Hepatic stellate cell (primary cell): ENCODE results near the gene PPP1R14B.
"Not testable (repeated sequence)": the region's sequence is repeated elsewhere in the genome, so short reads cannot be mapped to it uniquely, and the experiment has no call there.

Source experiments
- DNase-seq: peaks from one replicate; pipeline ENCODE4 v3.0.0; 2011; ENCODE audit warnings: low spot score

PPP1R14B gene

GRCh38 chr11:64260147-64260708, 13.5 kb upstream of the PPP1R14B start:
- no peak for DNase-seq

- no peak for DNase-seq
Observed at GRCh38 chr11:64259533-64260067, 12.9 kb upstream of the PPP1R14B start.

- DNase-seq: no peak
Observed at GRCh38 chr11:64258946-64259532, 12.3 kb upstream of the PPP1R14B start.

- no peak for DNase-seq
Observed at GRCh38 chr11:64258356-64258755, 11.6 kb upstream of the PPP1R14B start.

GRCh38 chr11:64256300-64256699, 9.6 kb upstream of the PPP1R14B start:
- DNase-seq: no peak

- DNase-seq: no peak
Observed at GRCh38 chr11:64255135-64256128, 8.7 kb upstream of the PPP1R14B start.

GRCh38 chr11:64254326-64254725, 7.6 kb upstream of the PPP1R14B start:
- no peak for DNase-seq

- DNase-seq: peak; percentile 61
Observed at GRCh38 chr11:64253481-64253880, 6.7 kb upstream of the PPP1R14B start.

GRCh38 chr11:64253043-64253442, 6.3 kb upstream of the PPP1R14B start:
- DNase-seq: no peak

- DNase-seq: peak; percentile 85
Observed at GRCh38 chr11:64252003-64252872, 5.5 kb upstream of the PPP1R14B start.

GRCh38 chr11:64251753-64252002, 4.9 kb upstream of the PPP1R14B start:
- DNase-seq: no peak

- peak; percentile 84 for DNase-seq
Observed at GRCh38 chr11:64251016-64251752, 4.4 kb upstream of the PPP1R14B start, which contains the start of gene PLCB3. Gene PLCB3, plus strand, starts transcription at chr11:64251530. Its CDS starts 120 bp downstream, at chr11:64251650.

- peak; percentile 44 for DNase-seq
Observed at GRCh38 chr11:64250415-64251015, 3.8 kb upstream of the PPP1R14B start.

GRCh38 chr11:64249563-64250414, 3.0 kb upstream of the PPP1R14B start:
- no peak for DNase-seq

- DNase-seq: no peak
Observed at GRCh38 chr11:64249038-64249437, 2.3 kb upstream of the PPP1R14B start.

GRCh38 chr11:64248578-64248977, 1.8 kb upstream of the PPP1R14B start:
- no peak for DNase-seq

GRCh38 chr11:64247729-64248531, 1.2 kb upstream of the PPP1R14B start:
- no peak for DNase-seq

- not testable (repeated sequence) for DNase-seq
Observed at GRCh38 chr11:64246621-64246870, 197 bp downstream of the PPP1R14B start.
